Measurements from ENCODE around the gene ABCB1.

ABCB1 gene

GRCh38 chr7:87552351-87552900, 48.3 kb downstream of the ABCB1 start:
- no peak for DNase-seq (ENCODE audit: low spot score)
- in situ Hi-C loops (cut with MboI; ENCODE audit: low pct_unique_long_range_greater_than_20kb, low sequenced_read_pairs, unreplicated experiment): no loop called here
- no peak for TF ChIP-seq CTCF (IDR thresholded peaks at IDR 0.05; ENCODE audit: extremely low read depth, insufficient read depth, missing control alignments)

- no peak for TF ChIP-seq CTCF (IDR thresholded peaks at IDR 0.05; ENCODE audit: extremely low read depth, insufficient read depth, missing control alignments)
- DNase-seq (ENCODE audit: low spot score): no peak
- in situ Hi-C loops (cut with MboI; ENCODE audit: low pct_unique_long_range_greater_than_20kb, low sequenced_read_pairs, unreplicated experiment): no loop called here
Measured at GRCh38 chr7:87548123-87548919, 52.4 kb downstream of the ABCB1 start.

DNA sequence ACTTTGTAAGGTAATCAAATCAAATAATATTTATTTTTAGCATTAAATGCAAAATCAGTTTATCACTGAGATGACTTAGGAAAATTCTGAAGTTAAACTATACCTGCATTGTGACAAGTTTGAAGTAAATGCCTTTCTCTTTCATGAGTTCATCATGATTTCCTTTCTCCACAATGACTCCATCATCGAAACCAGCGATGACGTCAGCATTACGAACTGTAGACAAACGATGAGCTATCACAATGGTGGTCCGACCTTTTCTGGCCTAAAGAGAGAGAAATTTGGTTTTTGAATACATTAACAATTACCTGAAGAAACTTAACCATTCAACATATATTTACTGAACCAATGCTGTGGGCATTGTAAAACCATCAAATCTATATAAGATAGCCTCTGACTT, 54.9 kb downstream of the ABCB1 start:
- TF ChIP-seq CTCF (IDR thresholded peaks at IDR 0.05; ENCODE audit: extremely low read depth, insufficient read depth, missing control alignments): no peak
- no peak for DNase-seq (ENCODE audit: low spot score)
- in situ Hi-C loops (cut with MboI; ENCODE audit: low pct_unique_long_range_greater_than_20kb, low sequenced_read_pairs, unreplicated experiment): no loop called here

DNA sequence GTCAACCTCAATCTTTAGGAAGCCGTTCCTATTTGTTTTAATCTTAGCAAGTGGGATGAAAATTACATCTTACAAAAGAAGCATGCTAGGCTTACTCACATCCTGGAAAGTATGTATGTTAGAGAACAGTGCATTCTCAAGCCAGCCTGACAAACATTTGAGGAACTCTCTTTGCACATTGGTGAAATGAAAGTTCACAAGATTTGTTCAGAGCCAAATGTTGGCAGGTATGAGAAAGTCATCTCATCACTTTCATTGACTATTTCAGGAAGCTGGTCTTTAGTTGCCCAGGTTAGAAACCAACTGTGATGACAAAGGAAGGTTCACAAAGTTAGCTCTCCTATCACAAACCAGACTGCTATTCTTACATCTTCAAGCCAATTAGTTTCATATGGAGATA, 57.1 kb downstream of the ABCB1 start:
- no peak for DNase-seq (ENCODE audit: low spot score)
- in situ Hi-C loops (cut with MboI; ENCODE audit: low pct_unique_long_range_greater_than_20kb, low sequenced_read_pairs, unreplicated experiment): no loop called here

GRCh38 chr7:87541648-87542047, 59.0 kb downstream of the ABCB1 start:
- TF ChIP-seq CTCF (IDR thresholded peaks at IDR 0.05; ENCODE audit: extremely low read depth, insufficient read depth, missing control alignments): no peak
- DNase-seq (ENCODE audit: low spot score): no peak
- in situ Hi-C loops (cut with MboI; ENCODE audit: low pct_unique_long_range_greater_than_20kb, low sequenced_read_pairs, unreplicated experiment): no loop called here

More for the DNA sequence above, 57.1 kb downstream of the ABCB1 start:
- no peak for TF ChIP-seq CTCF (IDR thresholded peaks at IDR 0.05; ENCODE audit: extremely low read depth, insufficient read depth, missing control alignments)

- TF ChIP-seq CTCF (IDR thresholded peaks at IDR 0.05; ENCODE audit: extremely low read depth, insufficient read depth, missing control alignments): no peak
Measured at GRCh38 chr7:87538052-87538451, 62.6 kb downstream of the ABCB1 start.

More at GRCh38 chr7:87538052-87538451, 62.6 kb downstream of the ABCB1 start:
- DNase-seq (ENCODE audit: low spot score): no peak
- in situ Hi-C loops (cut with MboI; ENCODE audit: low pct_unique_long_range_greater_than_20kb, low sequenced_read_pairs, unreplicated experiment): no loop called here

All from GM13977 (cell line).